B cell (primary cell): ENCODE results near the gene PODXL. TPM values are rescaled to one million over a fixed set of nuclear protein-coding genes. Genes with fewer than 3 reads are reported as not detected.
"Not testable (repeated sequence)": the region's sequence is repeated elsewhere in the genome, so short reads cannot be mapped to it uniquely, and the experiment has no call there.

ENCODE experiments used
- ATAC-seq: fragments of 200-7000 bp; cut with Tn5 transposase; one replicate; pipeline ENCODE4 v1.10.0; 2021; ENCODE audit warnings: low read depth, mild to moderate bottlenecking, moderate number of reproducible peaks, moderate library complexity
- CTCF ChIA-PET: fragments of 350-600 bp; sonication (Branson Sonifier 250); formaldehyde crosslinking; loops from one replicate; lab custom pipeline; 2021; ENCODE audit warnings: antibody characterized with exemption, inconsistent platforms; lab: Charles Lee
- POLR2A ChIA-PET: fragments of 350-600 bp; sonication (Branson Sonifier 250); formaldehyde crosslinking; loops from one replicate; lab custom pipeline; 2021; ENCODE audit warnings: antibody characterized with exemption; lab: Charles Lee
- DNase-seq: peaks from one replicate; pipeline ENCODE4 v3.0.0; 2013
- H2AFZ ChIP-seq: 2 replicates; pipeline ENCODE4 v1.6.1; 2012; ENCODE audit warnings: mild to moderate bottlenecking, low read depth, low read length; ENCODE audit not compliant: insufficient read depth, poor library complexity, severe bottlenecking
- H3K27ac ChIP-seq, 2 donors: 1 replicate in 1 of 2; 2 replicates in 1 of 2; pipeline ENCODE4 v1.5.1; 2012 to 2013; ENCODE audit warnings: low read length in 2 of 2, mild to moderate bottlenecking in 2 of 2, moderate library complexity in 1 of 2
- H3K27me3 ChIP-seq, 4 experiments: fragments of 200-600 bp in 1 of 4; sonication (generic) in 1 of 4; replicated peaks in 1 of 4; 1 replicate in 2 of 4; 2 replicates in 2 of 4; pipeline versions ENCODE4 v1.6.1 to v1.7.0; 2013 to 2016; ENCODE audit warnings: low read length in 3 of 4, mild to moderate bottlenecking in 2 of 4, mixed read lengths in 1 of 4, moderate library complexity in 1 of 4; ENCODE audit not compliant: insufficient read depth in 4 of 4, control insufficient read depth in 3 of 4; ENCODE audit errors: control extremely low read depth in 1 of 4
- H3K36me3 ChIP-seq, 2 experiments: replicated peaks in 1 of 2; 1 replicate in 1 of 2; 2 replicates in 1 of 2; pipeline versions ENCODE4 v1.6.1 to v1.7.1; 2013; ENCODE audit warnings: low read length in 1 of 2; ENCODE audit not compliant: insufficient read depth in 2 of 2, control insufficient read depth in 1 of 2; ENCODE audit errors: control extremely low read depth in 1 of 2, extremely low read depth in 1 of 2
- H3K4me1 ChIP-seq, 2 donors: fragments of 200-600 bp in 1 of 2; sonication (generic) in 1 of 2; 1 replicate in 1 of 2; 2 replicates in 1 of 2; pipeline versions ENCODE4 v1.5.1 to v1.6.1; 2013 to 2017; ENCODE audit warnings: low read length in 2 of 2; ENCODE audit not compliant: control insufficient read depth in 2 of 2, insufficient read depth in 2 of 2
- H3K4me2 ChIP-seq: replicated peaks from 2 replicates; pipeline ENCODE3; 2012; ENCODE audit warnings: mild to moderate bottlenecking, low read depth, low read length; ENCODE audit not compliant: poor library complexity, severe bottlenecking
- H3K4me3 ChIP-seq, 5 experiments: fragments of 200-600 bp in 1 of 5; sonication (generic) in 1 of 5; 1 replicate in 3 of 5; 2 replicates in 2 of 5; pipeline versions ENCODE4 v1.5.1 to v1.7.0; 2011 to 2016; ENCODE audit warnings: low read length in 4 of 5, mild to moderate bottlenecking in 4 of 5, low read depth in 2 of 5, control low read depth in 1 of 5, moderate library complexity in 1 of 5; ENCODE audit not compliant: insufficient read depth in 1 of 5; ENCODE audit errors: control extremely low read depth in 1 of 5, extremely low read depth in 1 of 5
- H3K79me2 ChIP-seq: fragments of 200-600 bp; sonication (generic); one replicate; pipeline ENCODE4 v1.6.0; 2016; ENCODE audit warnings: low read length; ENCODE audit not compliant: control insufficient read depth, insufficient read depth
- H3K9ac ChIP-seq: fragments of 200-600 bp; sonication (generic); 2 replicates; pipeline ENCODE4 v1.6.1; 2017; ENCODE audit warnings: mild to moderate bottlenecking, low read length, moderate library complexity
- H3K9me3 ChIP-seq, 3 donors: one replicate each; pipeline versions ENCODE4 v1.6.1 to v1.7.1; 2013; ENCODE audit warnings: low read length in 2 of 3; ENCODE audit not compliant: control insufficient read depth in 2 of 3, insufficient read depth in 1 of 3; ENCODE audit errors: control extremely low read depth in 1 of 3
- H4K20me1 ChIP-seq: 2 replicates; pipeline ENCODE4 v1.6.0; 2012; ENCODE audit warnings: mild to moderate bottlenecking, low read length; ENCODE audit not compliant: insufficient read depth, control insufficient read depth, poor library complexity, severe bottlenecking
- H3K27ac Mint-ChIP-seq: one replicate; pipeline ENCODE4 v1.8.0; 2021; ENCODE audit warnings: mixed read lengths
- H3K27me3 Mint-ChIP-seq: one replicate; pipeline ENCODE4 v1.8.0; 2021; ENCODE audit warnings: mixed read lengths
- H3K4me1 Mint-ChIP-seq: one replicate; pipeline ENCODE4 v1.8.0; 2021; ENCODE audit warnings: mixed read lengths
- H3K4me3 Mint-ChIP-seq: one replicate; pipeline ENCODE4 v1.8.0; 2021; ENCODE audit warnings: mixed read lengths
- H3K9me3 Mint-ChIP-seq: one replicate; pipeline ENCODE4 v1.8.0; 2022; ENCODE audit warnings: mixed read lengths; ENCODE audit not compliant: insufficient read depth
- EZH2 ChIP-seq: IDR thresholded peaks from 2 replicates; pipeline ENCODE4 v1.6.1; 2012; ENCODE audit warnings: borderline replicate concordance, low read depth, mild to moderate bottlenecking, moderate library complexity, low read length; ENCODE audit not compliant: insufficient read depth, poor library complexity, severe bottlenecking
- WGBS: methylation state at CpG from one replicate; pipeline ENCODE4 v1.1.5; 2013; ENCODE audit warnings: missing lambda C conversion rate; ENCODE audit not compliant: insufficient coverage; 5-methylcytosine and 5-hydroxymethylcytosine counted together
- intact Hi-C: fragments of 100-400 bp; cut with micrococcal nuclease; formaldehyde crosslinking; loops from one replicate; pipeline ENCODE4 v1.10.0; 2022
- polyA plus RNA-seq: library from polyadenylated mRNA; depleted of rRNA; stranded (reverse); fragments of >200 nt; gene quantifications from 2 replicates; pipeline ENCODE4 v1.2.3, GENCODE V29; 2012
- total RNA-seq, 2 donors: library from RNA; stranded (reverse); fragments of 120-200 nt in 1 of 2; gene quantifications; 1 replicate in 1 of 2; 2 replicates in 1 of 2; pipeline versions ENCODE4 v1.2.3 to v1.2.4, GENCODE V29; 2013 to 2022
- TF ChIP-seq, protein P1 (sequence below): fragments of 200-600 bp; IDR thresholded peaks from one replicate; pipeline ENCODE4 v1.8.0; 2022; ENCODE audit warnings: antibody characterized with exemption, mild to moderate bottlenecking

PODXL gene
- total and polyA plus RNA-seq, 2 donors (not counting 1 experiment from before 2014, with no cell fraction given): 1.5 to 5.8 TPM

DNA sequence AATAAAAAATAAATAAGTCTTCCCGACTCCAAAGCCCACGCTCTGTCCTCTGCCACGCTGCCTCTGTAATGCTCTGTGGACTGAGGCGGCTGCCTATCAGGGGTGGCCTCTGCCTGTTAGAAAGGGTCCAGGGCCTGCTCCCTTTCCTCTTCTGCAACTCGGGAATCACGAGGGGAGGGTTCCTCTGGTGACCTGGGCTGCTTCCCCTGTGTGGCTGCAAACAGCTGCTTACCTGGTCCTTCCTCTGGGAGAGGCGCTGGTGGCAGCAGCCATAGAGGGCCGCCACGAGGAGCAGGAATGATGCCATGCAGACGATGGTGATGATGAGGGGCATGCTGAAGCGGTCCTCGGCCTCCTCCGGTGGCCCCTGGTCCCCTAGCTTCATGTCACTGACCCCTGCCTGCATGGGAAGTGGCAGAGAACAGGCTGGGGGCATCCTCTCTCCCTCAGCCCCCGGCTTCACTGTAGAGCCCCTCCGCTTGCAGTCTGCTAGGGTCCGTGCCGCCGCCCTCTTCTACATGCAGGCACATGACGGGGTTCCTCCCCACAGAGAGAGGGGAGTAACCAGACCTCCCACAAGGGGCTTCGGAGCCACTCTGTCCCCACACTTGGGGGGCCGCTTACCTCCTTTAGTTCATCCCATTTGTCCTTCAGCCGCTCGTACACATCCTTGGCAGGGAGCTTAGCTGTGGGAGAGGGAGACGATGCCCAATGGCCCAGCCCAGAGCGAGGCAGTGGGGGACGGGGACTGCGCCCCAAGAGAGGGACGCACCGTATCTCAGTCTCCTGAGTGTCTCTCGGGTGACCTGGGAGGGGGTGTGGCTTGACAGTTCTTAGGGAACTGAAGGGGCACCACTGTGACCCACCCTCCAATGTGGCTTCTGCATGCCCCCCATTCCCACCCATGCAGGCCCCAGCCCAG, 50.5 kb downstream of the PODXL start:
- H3K27ac Mint-ChIP-seq: no peak overlapping the region
- peaks cover 7% of the 10 kb centered on the region for H3K27me3 Mint-ChIP-seq
- ChIA-PET CTCF (interaction anchor here (1.0 to 4.8 kb wide), 3 partner anchors 9 to 150 kb away, joined by 3 to 48 read pairs (median 5); no protein-coding TSS in a partner anchor), POLR2A (no interaction called here)
- Histone ChIP-seq H3K36me3 (no peaks in the 10 kb centered on the region), H3K4me1 (peaks cover 4 to 9% of the 10 kb centered on the region in 2 donors), H3K27ac (no peak overlapping the region), H3K9ac (no peak overlapping the region), H3K79me2 (no peaks in the 10 kb centered on the region), H3K4me3 (no peak overlapping the region), H3K9me3 (no peaks in the 10 kb centered on the region), H4K20me1 (no peaks in the 10 kb centered on the region), H2AFZ (no peak overlapping the region), H3K27me3 (no peaks in the 10 kb centered on the region), H3K4me2 (no peak overlapping the region)
- no peak for ATAC-seq
- H3K9me3 Mint-ChIP-seq: no peaks in the 10 kb centered on the region
- DNase-seq: no peak
- no peak for TF ChIP-seq EZH2
- TF ChIP-seq, protein P1, sequence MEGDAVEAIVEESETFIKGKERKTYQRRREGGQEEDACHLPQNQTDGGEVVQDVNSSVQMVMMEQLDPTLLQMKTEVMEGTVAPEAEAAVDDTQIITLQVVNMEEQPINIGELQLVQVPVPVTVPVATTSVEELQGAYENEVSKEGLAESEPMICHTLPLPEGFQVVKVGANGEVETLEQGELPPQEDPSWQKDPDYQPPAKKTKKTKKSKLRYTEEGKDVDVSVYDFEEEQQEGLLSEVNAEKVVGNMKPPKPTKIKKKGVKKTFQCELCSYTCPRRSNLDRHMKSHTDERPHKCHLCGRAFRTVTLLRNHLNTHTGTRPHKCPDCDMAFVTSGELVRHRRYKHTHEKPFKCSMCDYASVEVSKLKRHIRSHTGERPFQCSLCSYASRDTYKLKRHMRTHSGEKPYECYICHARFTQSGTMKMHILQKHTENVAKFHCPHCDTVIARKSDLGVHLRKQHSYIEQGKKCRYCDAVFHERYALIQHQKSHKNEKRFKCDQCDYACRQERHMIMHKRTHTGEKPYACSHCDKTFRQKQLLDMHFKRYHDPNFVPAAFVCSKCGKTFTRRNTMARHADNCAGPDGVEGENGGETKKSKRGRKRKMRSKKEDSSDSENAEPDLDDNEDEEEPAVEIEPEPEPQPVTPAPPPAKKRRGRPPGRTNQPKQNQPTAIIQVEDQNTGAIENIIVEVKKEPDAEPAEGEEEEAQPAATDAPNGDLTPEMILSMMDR: no peak
- intact Hi-C loops: no loop called here
- H3K4me3 Mint-ChIP-seq: no peak overlapping the region
- H3K4me1 Mint-ChIP-seq: peaks cover 19% of the 10 kb centered on the region
- WGBS: 93% methylated on average over 19 of the region's 30 CpGs

DNA sequence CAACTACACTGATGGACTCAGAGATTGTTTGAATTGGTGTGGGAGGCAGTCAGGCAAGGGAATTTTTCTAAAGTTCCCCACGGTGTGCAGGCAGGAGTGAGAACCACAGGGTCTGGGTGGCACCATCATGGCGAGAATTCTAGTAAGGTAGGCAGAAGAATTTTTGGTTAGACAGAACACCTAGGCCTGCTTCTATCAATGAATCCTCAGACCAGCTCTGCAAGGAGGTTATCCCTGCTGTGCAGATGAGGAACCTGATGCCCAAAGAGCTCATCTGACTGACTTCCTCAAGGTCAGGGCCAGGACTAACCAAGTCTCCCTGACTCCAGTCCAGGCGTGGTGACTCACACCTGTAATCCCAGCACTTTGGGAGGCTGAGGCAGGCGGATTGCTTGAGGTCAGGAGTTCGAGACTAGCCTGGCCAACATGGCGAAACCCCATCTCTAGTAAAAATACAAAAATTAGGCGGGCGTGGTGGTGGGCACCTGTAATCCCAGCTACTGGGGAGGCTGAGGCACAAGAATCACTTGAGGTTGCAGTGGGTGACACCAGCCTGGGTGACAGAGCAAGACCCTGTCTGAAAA, 51.3 kb downstream of the PODXL start:
- ATAC-seq, H3K27me3 Mint-ChIP-seq, POLR2A ChIA-PET, H3K4me3 Mint-ChIP-seq, H3K79me2 ChIP-seq, intact Hi-C loops, H4K20me1 ChIP-seq, H3K27me3 ChIP-seq, DNase-seq, H3K4me1 ChIP-seq, H3K27ac Mint-ChIP-seq, H2AFZ ChIP-seq, H3K36me3 ChIP-seq, H3K9me3 ChIP-seq, H3K27ac ChIP-seq, H3K9ac ChIP-seq, H3K4me2 ChIP-seq, H3K9me3 Mint-ChIP-seq, H3K4me3 ChIP-seq: not testable (repeated sequence)
- H3K4me1 Mint-ChIP-seq: peaks cover 19% of the 10 kb centered on the region
- 95% methylated on average over 8 of the region's 8 CpGs for WGBS
- CTCF ChIA-PET: interaction anchor here (1.0 to 4.8 kb wide), 3 partner anchors 9 to 150 kb away, joined by 3 to 48 read pairs (median 3); no protein-coding TSS in a partner anchor
